ENCODE measurements around the gene PLA2G4F.

PLA2G4F gene

GRCh38 chr15:42131006-42131405 is 25.4 kb downstream of the PLA2G4F start:
- DNase-seq, result no peak

- DNase-seq, result no peak
These were observed 26.0 kb downstream of the PLA2G4F start for GRCh38 chr15:42130246-42130986.

GRCh38 chr15:42129364-42129763 is 27.1 kb downstream of the PLA2G4F start:
- no peak for DNase-seq

GRCh38 chr15:42128476-42128875 is 28.0 kb downstream of the PLA2G4F start:
- DNase-seq, result no peak

- no peak for DNase-seq
These were observed 32.9 kb downstream of the PLA2G4F start for GRCh38 chr15:42123546-42123945.

DNA sequence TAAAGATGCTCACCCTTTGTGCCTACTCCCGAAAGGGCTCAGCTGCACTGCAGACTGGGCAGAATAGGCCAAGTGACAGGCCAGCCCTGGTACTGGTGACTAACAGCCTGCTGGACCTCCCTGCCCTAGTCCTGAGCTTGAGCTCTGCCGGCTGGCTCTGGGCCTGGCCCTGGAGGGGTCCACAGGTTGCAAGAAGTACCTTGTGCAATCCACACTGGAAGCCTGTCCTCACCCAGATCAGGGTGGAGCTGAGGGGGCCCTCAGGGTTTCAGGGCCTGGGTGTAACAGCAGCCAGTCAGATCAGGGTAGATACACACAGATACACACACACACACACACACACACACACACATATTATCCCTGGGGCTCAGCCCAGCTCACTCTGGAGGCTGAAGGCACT is 34.8 kb downstream of the PLA2G4F start:
- DNase-seq, result no peak

DNA sequence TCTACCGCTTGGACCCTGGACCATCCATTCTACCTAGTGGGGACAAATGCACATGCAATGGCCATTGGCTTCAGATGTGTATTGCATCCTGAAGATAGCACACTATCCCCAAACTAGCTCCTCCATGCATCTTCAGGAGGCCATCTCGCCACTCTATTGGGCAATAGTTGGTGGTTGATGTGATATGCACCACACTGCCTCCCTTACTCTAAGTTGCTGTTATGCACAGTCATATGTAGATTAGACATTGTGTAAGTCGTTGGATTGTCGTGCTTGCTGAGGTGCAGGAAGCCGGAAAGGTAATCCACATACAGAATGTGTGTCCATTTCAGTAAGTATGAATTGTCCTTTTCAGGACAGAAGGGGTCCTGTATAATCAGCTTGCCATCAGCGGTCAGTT is 35.4 kb downstream of the PLA2G4F start:
- no peak for DNase-seq

GRCh38 chr15:42120285-42120684 is 36.2 kb downstream of the PLA2G4F start:
- DNase-seq, result no peak

DNA sequence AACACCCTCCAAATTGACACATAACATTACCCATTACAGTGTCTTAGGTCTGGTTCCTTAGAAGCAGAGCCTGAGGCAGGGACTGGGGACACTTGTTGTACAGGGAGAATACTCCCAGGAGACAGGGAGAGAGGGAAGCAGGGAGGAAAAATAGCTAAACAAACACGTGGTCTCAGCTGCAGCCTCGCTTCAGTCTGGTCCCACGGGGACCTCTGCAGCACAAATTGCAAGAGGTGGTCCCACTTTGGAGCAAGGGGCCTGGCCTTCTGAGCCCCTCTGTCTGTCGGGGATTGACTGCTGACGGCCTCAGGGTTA is 37.0 kb downstream of the PLA2G4F start:
- no peak for DNase-seq

- no peak for DNase-seq
These were observed 37.6 kb downstream of the PLA2G4F start for GRCh38 chr15:42118650-42119445.

DNA sequence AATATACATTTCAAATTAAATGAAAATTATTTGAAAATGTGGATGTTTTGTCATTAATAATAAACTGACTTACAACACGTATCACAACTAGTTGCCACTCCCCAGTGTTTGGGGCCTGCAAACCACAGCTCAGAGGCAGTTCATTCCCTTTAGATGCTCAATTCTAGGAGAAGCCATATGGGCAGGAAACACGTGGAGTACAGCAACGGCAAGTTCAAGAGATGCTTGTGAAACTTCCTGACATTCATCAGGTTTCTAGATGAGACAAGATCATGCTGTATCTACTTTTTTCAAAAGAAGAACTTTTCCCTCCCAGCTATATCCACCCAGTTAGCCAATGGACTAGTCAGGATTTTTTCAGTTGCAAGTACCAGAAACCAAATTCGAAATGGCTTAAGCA is 44.5 kb downstream of the PLA2G4F start:
- no peak for DNase-seq

DNA sequence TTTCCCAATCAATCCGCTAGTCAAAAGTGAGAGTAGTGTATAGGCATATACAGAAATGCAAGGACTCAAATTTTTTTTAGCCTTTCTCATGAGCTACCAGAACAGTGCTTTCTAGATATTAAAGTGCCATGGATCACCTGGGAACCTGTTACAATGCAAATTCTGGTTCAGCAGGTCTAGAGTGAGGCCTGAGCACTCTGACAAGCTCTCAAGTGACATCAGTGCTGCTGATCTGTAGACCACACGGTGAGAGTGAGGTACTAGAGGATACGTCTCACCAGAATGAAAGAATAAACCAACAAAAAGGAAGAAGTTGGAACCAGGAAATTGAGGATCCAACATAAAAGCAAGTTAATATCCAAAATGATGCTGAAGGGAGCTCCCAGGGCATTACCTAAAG is 46.1 kb downstream of the PLA2G4F start:
- DNase-seq, result no peak

DNA sequence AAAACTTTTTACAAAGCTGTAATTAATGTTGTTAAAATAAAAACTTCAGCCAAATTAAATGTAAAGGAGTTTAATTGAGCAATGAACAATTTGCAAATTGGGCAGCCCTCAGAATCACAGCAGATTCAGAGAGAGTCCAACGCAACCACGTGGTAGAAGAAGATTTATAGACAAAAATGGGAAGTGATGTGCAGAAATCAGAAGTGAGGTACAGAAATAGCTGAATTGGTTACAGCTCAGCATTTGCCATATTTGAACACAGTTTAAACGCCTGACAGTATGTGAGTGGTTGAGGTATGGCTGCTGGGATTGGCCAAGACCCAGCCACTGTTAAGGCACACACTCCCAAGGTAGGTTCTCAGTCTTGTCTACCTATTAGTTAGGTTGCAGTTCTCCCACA is 47.6 kb downstream of the PLA2G4F start:
- DNase-seq, result no peak

DNA sequence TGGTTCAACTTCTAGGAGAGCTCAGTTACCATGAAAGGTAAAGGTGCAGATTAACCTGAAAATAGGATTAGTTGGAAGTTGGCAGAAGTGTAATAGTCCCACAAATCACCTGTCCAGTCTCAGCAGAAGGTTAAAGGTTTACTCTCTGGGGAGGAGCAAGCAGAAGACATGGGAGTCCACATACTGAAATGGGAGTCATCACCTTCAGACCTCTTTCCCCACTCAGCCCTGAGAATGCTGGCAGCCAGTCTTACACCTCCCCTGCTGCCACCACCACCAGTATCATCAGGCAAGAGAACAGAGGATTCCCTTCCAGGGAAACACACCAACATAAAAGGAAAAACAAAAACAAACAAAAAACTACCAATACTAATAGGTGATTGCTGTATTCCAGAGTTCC is 48.2 kb downstream of the PLA2G4F start:
- DNase-seq, result no peak

DNA sequence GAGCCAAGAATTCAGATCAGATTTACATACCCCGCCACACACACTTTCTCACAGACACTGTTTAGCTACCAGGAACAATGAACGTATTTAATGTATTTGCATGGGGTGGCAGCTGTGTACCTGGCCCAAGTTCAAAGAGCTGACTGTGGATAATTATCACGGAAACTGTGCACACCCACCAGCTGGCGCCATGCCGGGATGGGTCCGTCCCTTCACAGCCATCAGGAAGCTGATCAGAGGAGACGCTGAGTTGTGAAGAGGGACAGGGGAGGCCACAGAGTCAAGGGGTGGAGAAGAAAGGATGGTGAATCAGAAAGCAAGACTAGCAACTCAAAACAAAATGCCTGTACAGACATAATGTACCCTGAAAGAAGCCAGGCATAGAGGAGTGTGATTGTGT is 49.0 kb downstream of the PLA2G4F start:
- DNase-seq, result peak; percentile 40

DNA sequence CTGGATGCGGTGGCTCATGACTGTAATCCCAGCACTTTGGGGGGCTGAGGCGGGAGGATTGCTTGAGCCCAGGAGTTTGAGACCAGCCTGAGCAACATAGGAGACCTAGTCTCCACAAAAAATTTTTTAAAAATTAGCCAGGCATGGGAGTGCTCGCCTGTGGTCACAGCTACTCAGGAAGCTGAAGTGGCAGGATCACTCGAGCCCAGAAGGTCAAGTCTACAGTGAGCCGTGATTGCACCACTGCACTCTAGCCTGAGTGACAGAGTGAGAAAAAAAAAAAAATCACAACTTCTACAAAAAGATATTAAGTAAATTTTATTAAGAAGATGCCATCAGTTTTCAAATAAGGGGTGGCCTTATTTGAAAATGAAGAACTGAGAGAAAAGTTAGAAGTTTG is 50.1 kb downstream of the PLA2G4F start:
- DNase-seq, result no peak

DNA sequence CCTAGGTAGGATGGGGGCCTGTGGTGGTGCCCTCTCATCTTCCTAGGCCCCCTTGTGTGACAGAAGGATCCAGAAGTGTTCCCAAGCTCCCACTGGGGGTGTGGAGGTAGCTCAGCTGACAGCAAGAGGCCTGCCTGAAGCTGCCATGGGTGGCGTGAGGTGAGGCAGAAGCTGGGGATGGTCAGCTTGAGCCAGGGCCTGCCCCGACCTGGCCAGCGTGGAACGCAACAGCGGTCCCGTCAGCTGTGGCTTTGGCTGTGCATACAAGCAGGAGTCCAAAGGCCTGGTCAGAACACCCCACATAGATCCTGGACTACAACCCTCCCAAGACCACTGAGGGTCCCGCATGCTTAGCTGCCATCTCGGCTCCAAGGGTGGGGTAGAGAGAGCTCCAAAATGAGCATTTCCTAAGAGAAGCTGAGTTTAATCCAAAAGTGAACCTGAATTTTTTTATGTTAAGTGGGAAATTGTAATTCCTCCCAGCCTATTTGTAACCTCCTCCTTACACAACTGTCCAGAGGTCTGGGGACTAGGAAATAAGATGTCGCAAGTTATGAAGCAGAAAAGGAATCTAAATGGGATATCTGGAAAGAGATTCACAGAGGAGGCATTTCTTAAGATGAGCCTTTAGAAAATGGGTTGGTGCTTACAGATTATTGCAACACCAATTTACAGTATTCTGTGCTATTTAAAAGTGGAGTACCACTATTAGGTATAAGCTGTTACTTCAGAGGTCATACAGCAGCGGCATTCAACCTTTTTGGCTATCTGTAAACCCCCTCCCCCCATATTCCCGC is 52.1 kb downstream of the PLA2G4F start:
- DNase-seq, result no peak

DNA sequence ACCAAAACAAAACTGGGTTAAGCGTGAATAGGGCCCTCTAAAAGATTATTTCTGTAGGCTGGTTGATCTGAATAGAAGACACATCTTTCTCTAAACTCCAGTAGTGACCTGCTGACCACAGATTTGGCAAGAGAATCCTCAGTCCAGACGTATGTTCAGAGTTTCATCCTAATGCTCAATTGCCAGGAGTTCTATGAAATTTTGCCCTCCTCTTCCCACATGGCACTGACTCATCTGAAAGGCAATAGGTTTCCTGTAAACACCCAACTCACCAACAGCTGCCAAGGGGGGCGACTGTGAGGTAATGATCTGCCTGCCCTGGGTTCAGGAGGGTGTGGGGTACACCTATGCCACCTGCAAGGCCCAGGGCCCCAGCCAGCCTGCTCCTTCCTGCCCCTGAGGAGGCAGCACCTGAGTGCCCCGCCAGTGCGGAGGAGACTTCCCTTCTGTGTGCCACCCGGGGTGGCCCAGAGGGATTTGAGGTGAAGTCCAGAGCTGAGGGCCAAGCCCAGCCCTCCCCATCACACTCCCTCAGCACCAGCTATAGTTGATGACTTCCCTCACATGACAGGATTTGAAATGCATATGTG is 53.7 kb downstream of the PLA2G4F start:
- no peak for DNase-seq

- DNase-seq, result no peak
These were observed 54.6 kb downstream of the PLA2G4F start for GRCh38 chr15:42101861-42102260.

DNA sequence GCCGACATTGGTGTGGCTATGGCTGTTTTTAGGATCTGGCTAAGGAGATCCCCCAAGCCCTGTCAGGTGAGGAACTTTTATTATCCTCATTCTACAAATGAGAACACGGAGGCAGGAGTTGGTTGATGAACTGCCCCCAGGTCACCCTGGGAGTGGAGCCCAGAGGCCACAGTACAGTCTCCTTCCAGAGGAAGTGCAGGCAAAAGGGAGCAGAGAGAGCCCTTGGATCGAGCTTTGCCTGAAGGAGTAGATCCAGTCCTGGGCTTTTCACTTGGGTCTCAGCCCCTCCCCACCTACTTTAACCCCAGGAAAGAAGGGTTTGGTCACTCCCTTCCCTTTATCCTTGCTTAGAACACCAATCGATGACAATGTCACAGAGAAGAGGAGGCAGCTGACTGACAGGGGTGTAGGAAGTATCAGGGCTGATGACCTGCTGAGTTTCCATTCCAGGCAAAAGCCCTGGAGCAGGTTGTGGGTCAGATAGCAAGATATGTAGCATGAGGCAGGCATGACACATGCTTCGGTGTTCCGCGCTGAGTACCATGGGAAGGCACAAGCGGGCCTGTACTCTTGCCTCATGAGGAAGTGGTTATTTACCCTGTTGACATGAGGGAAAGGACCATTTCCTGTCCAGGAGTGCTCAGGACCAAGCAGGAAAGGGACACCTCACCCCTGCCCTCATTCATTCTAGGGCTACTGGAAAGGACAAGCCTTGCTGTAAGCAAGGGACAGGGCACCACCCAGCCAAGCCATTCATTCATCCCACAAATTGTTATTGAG is 56.2 kb downstream of the PLA2G4F start:
- DNase-seq, result no peak

- DNase-seq, result no peak
These were observed 59.4 kb downstream of the PLA2G4F start for GRCh38 chr15:42097018-42097417.

GRCh38 chr15:42094512-42094963 is 61.9 kb downstream of the PLA2G4F start, which contains the start of gene PLA2G4D:
Gene PLA2G4D, minus strand, starts transcription at chr15:42094562. Its CDS starts 103 bp downstream, at chr15:42094459.
- no peak for DNase-seq

Measured in activated naive CD4-positive, alpha-beta T cell treated with Interleukin-2 at 50 U/mL for 16 hours (primary cell).